Lower leg skin (tissue), 4 donors: Measurements from ENCODE around the gene PSPC1. TPM values are rescaled to one million over a fixed set of nuclear protein-coding genes. Genes with fewer than 3 reads are reported as not detected.
"Not testable (repeated sequence)": the region's sequence is repeated elsewhere in the genome, so short reads cannot be mapped to it uniquely, and the experiment has no call there.

Source experiments
- DNase-seq, 2 donors: peaks; one replicate each; pipeline ENCODE4 v3.0.0-alpha.2; 2019; ENCODE audit warnings: low spot score in 2 of 2
- H3K4me3 ChIP-seq: fragments of 200-600 bp; sonication (generic); 2 replicates; pipeline ENCODE4 v1.5.1; 2017; ENCODE audit warnings: mild to moderate bottlenecking, low read depth; ENCODE audit not compliant: poor library complexity, severe bottlenecking
- POLR2A ChIP-seq, 2 donors: fragments of 450-650 bp; IDR thresholded peaks; one replicate each; pipeline ENCODE4 v1.6.1; 2016 to 2017; ENCODE audit warnings: antibody characterized with exemption in 2 of 2, mild to moderate bottlenecking in 1 of 2, moderate library complexity in 1 of 2
- WGBS, 2 donors: methylation state at CpG; one replicate each; pipeline ENCODE4 v1.1.5; 2018; 5-methylcytosine and 5-hydroxymethylcytosine counted together
- intact Hi-C: fragments of 100-400 bp; cut with DNase I; formaldehyde crosslinking; loops from one replicate; pipeline ENCODE4 v1.15.0; 2023; ENCODE audit warnings: low total_unique reads
- total RNA-seq, 4 donors: library from RNA; depleted of rRNA; stranded (reverse); fragments of >200 nt; gene quantifications; one replicate each; pipeline ENCODE4 v1.1.0, GENCODE V29; 2016
- TF ChIP-seq, protein P1 (sequence below), 3 donors: fragments of 450-650 bp; IDR thresholded peaks; one replicate each; pipeline ENCODE4 v1.5.1; 2016; ENCODE audit warnings: antibody characterized with exemption in 3 of 3, mild to moderate bottlenecking in 3 of 3, moderate library complexity in 2 of 3

PSPC1 gene, protein sequence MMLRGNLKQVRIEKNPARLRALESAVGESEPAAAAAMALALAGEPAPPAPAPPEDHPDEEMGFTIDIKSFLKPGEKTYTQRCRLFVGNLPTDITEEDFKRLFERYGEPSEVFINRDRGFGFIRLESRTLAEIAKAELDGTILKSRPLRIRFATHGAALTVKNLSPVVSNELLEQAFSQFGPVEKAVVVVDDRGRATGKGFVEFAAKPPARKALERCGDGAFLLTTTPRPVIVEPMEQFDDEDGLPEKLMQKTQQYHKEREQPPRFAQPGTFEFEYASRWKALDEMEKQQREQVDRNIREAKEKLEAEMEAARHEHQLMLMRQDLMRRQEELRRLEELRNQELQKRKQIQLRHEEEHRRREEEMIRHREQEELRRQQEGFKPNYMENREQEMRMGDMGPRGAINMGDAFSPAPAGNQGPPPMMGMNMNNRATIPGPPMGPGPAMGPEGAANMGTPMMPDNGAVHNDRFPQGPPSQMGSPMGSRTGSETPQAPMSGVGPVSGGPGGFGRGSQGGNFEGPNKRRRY
- 10 to 100 TPM; 35.7 to 49.0 (median 47.4) TPM for total RNA-seq

DNA sequence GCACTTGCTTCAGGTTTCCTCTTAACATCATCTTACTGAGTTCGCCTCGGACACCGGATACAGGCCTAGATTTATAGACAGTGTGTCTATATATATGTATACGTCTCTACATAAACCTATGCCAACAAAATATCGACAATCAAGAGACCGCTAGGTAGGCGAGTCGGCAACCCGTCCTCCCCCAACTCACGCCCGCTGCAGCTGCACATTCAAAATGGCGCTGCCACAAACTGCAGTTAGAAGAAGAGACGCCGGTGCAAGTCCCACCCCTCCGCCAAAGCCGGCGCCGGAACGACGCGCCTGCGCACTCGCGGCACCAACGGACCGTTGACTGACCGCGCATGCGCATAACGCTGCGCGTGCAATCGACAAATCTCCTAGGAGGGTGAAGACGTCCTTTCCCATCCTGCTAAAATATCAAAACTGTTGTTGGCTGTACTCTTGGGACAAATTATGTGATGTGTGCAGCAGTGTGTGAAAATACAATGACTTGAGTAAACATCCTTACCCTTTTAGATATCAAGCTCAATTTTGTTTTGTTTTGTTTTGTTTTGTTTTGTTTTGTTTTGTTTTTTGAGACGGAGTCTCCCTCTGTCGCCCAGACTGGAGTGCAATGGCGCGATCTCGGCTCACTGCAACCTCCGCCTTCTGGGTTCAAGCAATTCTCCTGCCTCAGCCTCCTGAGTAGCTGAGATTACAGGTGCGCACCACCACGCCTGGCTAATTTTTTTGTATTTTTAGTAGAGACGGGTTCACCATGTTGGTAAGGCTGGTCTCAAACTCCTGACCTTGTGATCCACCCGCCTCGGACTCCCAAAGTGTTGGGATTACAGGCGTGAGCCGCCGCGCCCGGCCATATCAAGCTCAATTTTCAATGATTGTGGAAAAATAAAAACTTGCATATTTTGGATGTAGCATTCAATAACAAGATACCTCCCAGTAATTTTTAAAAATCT lies at the start of gene PSPC1:
Gene PSPC1, minus strand, starts transcription at position 219 of the 956 bp plus-strand sequence. Its CDS starts 188 bp downstream, at position 31.
- TF ChIP-seq POLR2A (IDR thresholded peaks at IDR 0.05): peak in 1 of 2 donors; percentile 59
- intact Hi-C loops: not testable (repeated sequence)
- peak; percentile 92 to 99 for DNase-seq
- H3K4me3 ChIP-seq: peak within 1 kb of the TSS; percentile 70
- 20 to 21% methylated on average over 46 to 50 of the region's 50 CpGs for WGBS, 2 donors

DNA sequence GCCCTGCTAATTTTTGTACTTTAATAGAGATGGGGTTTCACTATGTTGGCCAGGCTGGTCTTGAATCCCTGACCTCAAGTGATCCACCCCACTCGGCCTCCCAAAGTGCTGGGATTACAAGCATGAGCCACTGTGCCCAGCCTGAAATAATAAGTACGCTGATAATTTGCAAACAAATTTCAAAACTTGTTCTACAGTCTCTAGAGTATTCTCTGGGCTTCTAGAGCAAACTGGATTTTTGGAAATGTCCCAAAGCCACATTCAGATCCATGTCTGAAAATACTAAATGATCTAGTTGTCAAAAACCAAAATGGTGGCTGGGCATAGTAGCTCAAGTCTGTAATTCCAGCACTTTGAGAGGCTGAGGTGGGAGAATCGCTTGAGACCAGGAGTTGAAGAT lies 39.9 kb upstream of the PSPC1 start:
- peak in 1 of 2 donors; percentile 20 for DNase-seq
- TF ChIP-seq POLR2A (IDR thresholded peaks at IDR 0.05): no peak
- TF ChIP-seq, protein P1, sequence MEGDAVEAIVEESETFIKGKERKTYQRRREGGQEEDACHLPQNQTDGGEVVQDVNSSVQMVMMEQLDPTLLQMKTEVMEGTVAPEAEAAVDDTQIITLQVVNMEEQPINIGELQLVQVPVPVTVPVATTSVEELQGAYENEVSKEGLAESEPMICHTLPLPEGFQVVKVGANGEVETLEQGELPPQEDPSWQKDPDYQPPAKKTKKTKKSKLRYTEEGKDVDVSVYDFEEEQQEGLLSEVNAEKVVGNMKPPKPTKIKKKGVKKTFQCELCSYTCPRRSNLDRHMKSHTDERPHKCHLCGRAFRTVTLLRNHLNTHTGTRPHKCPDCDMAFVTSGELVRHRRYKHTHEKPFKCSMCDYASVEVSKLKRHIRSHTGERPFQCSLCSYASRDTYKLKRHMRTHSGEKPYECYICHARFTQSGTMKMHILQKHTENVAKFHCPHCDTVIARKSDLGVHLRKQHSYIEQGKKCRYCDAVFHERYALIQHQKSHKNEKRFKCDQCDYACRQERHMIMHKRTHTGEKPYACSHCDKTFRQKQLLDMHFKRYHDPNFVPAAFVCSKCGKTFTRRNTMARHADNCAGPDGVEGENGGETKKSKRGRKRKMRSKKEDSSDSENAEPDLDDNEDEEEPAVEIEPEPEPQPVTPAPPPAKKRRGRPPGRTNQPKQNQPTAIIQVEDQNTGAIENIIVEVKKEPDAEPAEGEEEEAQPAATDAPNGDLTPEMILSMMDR (IDR thresholded peaks at IDR 0.05): no peak
- no peak overlapping the region for H3K4me3 ChIP-seq
- WGBS, 2 donors: 83 to 93% methylated on average over 3 of the region's 3 CpGs
- intact Hi-C loops: no loop called here

DNA sequence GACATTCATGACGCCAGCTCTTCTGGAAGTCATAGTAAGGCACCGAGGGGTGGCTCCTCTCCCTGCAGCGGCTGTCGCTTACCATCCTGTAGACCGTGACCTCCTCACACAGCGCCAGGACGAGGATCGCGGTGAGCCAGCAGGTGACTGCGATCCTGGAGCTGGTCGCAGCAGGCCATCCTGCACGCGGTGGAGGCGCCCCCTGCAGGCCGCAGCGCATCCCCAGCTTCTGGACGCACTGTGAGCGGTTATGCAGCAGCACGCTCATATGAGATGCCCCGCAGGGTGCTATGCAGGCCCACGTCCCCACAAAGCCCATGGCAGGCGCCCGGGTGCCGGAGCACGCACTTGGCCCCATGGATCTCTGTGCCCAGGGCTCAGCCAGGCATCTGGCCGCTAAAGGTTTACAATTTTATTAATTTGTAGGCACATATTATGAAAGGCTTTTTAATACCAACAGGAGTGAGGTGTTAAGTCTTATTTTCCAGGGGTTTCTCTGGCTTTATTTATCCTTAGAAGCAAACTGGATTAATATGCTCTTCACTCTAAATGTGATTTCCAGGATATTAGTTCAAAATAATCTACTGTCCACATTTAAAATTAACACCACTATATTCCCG lies 35.6 kb upstream of the PSPC1 start:
- no peak overlapping the region for H3K4me3 ChIP-seq
- intact Hi-C loops: no loop called here
- 88 to 90% methylated on average over 12 to 19 of the region's 27 CpGs for WGBS, 2 donors
- TF ChIP-seq POLR2A (IDR thresholded peaks at IDR 0.05): no peak
- TF ChIP-seq, protein P1 (IDR thresholded peaks at IDR 0.05): no peak
- peak in 1 of 2 donors; percentile 85 for DNase-seq

DNA sequence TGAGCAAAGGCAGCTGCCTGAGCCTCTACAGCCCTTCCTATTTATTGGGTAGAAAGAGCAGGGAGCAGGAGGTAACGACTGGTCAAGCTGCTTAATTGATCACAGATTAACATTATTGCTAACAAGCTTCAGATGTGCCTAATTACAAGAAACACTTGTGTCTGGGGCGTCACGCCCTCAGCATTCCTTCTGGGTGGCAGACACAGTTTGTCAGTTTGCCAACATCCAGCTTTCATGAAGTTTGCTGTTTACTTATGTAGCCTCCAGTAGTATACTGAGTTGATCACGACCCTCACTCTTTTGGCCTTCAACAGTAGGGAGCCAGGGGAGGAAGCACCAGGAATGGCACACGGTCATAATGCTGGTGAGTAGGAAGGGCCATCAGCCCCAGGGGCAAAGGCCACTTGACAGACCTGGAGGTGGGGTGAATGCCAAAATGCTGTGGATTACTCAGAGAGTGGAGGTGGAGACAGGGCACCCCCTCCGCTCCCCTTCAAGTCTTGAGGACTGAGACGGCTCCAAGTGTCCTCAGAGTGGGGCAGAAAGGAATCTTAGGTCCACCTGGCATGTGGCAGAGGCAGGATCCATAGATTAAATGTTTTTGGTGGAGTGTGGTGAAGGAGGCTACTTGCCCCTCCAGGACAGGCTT lies 34.9 kb upstream of the PSPC1 start:
- intact Hi-C loops: no loop called here
- 80 to 86% methylated on average over 7 of the region's 7 CpGs for WGBS, 2 donors
- H3K4me3 ChIP-seq: no peak overlapping the region
- peak in 1 of 2 donors; percentile 70 for DNase-seq
- no peak for TF ChIP-seq POLR2A (IDR thresholded peaks at IDR 0.05)
- TF ChIP-seq, protein P1 (IDR thresholded peaks at IDR 0.05): no peak

DNA sequence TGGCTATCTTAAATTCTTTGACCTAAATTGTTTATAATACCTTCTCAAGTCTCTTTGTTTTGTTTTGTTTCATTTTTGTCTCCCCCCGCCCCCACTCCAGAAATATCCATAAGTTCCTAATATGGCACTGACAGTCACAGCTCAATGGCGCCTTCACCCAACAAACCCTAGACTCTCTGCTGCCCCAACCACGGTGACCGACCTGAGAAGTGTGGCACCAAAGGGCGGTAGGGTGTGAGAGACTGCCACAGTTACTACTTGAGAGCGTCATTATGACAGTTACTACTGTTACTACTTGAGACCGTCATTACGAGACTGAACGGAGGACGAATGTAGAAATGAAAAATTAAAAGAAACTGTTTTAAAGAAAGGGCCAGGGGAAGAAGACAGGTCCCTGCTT lies 34.4 kb upstream of the PSPC1 start:
- TF ChIP-seq, protein P1 (IDR thresholded peaks at IDR 0.05): no peak
- no peak for TF ChIP-seq POLR2A (IDR thresholded peaks at IDR 0.05)
- no peak overlapping the region for H3K4me3 ChIP-seq
- 96 to 97% methylated on average over 10 of the region's 10 CpGs for WGBS, 2 donors
- peak in 1 of 2 donors; percentile 28 for DNase-seq
- intact Hi-C loops: no loop called here

DNA sequence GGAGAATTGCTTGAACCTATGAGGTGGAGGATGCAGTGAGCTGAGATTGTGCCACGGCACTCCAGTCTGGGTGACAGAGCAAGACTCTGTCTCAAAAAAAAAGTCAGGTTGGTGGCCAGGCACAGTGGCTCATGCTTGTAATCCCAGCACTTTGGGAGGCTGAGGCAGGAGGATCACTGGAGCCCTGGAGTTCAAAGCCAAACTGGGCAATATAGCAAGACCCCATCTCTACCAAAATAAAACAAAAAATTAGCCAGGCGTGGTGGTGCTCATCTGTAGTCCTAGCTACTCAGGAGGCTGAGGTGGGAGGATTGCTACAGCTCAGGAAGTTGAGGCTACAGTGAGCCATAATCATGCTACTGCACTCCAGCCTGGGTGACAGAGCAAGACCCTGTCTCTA lies 33.1 kb upstream of the PSPC1 start:
- H3K4me3 ChIP-seq, DNase-seq, intact Hi-C loops: not testable (repeated sequence)
- WGBS, 2 donors: 100% methylated on average over 2 of the region's 2 CpGs
